ENCODE measurements around the gene PHF10. TPM values are rescaled to one million over a fixed set of nuclear protein-coding genes. Genes with fewer than 3 reads are reported as not detected.
A peak's percentile ranks its signal among the peaks of the same experiment; 100 is the strongest.

PHF10 gene
- total RNA-seq, 1 donor from 2014 or later, result 89.3 TPM

- peaks cover 19% of the 10 kb centered on the region for H3K36me3 Mint-ChIP-seq (ENCODE audit: low read depth)
These were observed 35.0 kb downstream of the PHF10 start for GRCh38 chr6:169689287-169689686.

DNA sequence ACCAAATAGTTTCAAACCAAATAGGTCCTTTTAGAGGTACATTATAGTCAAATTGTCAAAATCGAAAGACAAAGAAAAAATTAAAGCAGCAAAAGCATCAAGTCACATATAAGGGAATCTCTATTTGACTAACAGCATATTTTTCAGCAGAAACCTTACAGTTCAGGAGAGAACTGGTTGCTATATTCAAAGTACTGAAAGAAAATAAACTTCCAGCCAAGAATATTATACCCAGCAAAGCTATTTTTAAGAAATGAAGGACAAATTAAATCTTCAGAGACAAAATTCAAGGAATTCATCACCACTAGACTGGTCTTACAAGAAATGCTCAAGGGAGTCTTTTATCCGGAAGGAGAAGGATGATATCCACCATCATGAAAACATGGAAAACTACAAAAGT, 38.4 kb downstream of the PHF10 start:
- H3K27ac Mint-ChIP-seq, result no peak overlapping the region
- no peak overlapping the region for H3K4me3 Mint-ChIP-seq
- intact Hi-C loops (cut with micrococcal nuclease), result no loop called here
- no peak for DNase-seq (ENCODE audit: low spot score)
- H3K9me3 Mint-ChIP-seq, result peaks cover 16% of the 10 kb centered on the region
- H3K27me3 Mint-ChIP-seq (ENCODE audit: insufficient read depth), result no peaks in the 10 kb centered on the region
- H3K36me3 Mint-ChIP-seq (ENCODE audit: low read depth), result peaks cover 19% of the 10 kb centered on the region
- peaks cover 6% of the 10 kb centered on the region for H3K4me1 Mint-ChIP-seq (ENCODE audit: low read depth)

More at GRCh38 chr6:169689287-169689686, 35.0 kb downstream of the PHF10 start:
- Mint-ChIP-seq H3K4me3 (no peak overlapping the region), H3K4me1 (ENCODE audit: low read depth) (no peaks in the 10 kb centered on the region), H3K9me3 (peaks cover 16% of the 10 kb centered on the region), H3K27me3 (ENCODE audit: insufficient read depth) (no peaks in the 10 kb centered on the region), H3K27ac (no peak overlapping the region)
- DNase-seq (ENCODE audit: low spot score), result no peak
- intact Hi-C loops (cut with micrococcal nuclease), result no loop called here

GRCh38 chr6:169684056-169684455, 40.2 kb downstream of the PHF10 start:
- peaks cover 19% of the 10 kb centered on the region for H3K36me3 Mint-ChIP-seq (ENCODE audit: low read depth)
- DNase-seq (ENCODE audit: low spot score), result no peak
- no peak overlapping the region for H3K27ac Mint-ChIP-seq
- peaks cover 16% of the 10 kb centered on the region for H3K9me3 Mint-ChIP-seq
- no peaks in the 10 kb centered on the region for H3K27me3 Mint-ChIP-seq (ENCODE audit: insufficient read depth)
- H3K4me1 Mint-ChIP-seq (ENCODE audit: low read depth), result peaks cover 6% of the 10 kb centered on the region
- H3K4me3 Mint-ChIP-seq, result no peak overlapping the region
- intact Hi-C loops (cut with micrococcal nuclease), result no loop called here

- Mint-ChIP-seq H3K36me3 (ENCODE audit: low read depth) (no peaks in the 10 kb centered on the region), H3K27me3 (ENCODE audit: insufficient read depth) (no peaks in the 10 kb centered on the region), H3K9me3 (no peaks in the 10 kb centered on the region), H3K4me1 (ENCODE audit: low read depth) (peaks cover 3% of the 10 kb centered on the region), H3K27ac (no peak overlapping the region), H3K4me3 (no peak overlapping the region)
- intact Hi-C loops (cut with micrococcal nuclease), result no loop called here
- DNase-seq (ENCODE audit: low spot score), result no peak
These were observed 46.0 kb downstream of the PHF10 start for GRCh38 chr6:169678342-169678741.

DNA sequence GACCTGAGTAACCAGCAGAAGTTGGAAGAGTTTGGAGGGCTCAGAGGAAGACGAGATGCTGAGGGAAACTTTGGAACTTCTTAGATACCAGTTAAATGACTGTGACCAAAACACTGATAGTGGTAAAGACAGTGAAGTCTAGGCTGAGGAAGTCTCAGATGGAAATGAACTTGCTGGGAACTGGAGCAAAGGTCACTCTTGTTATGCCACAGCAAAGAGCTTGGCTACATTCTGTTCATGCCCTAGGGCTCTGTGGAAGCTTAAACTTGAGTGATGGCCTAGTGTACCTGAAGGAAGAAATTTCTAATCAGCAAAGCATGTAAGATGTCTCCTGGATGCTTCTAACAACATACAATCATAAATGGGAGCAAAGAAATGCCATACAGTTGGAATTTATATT, 47.2 kb downstream of the PHF10 start:
- no peak for DNase-seq (ENCODE audit: low spot score)
- H3K36me3 Mint-ChIP-seq (ENCODE audit: low read depth), result no peaks in the 10 kb centered on the region
- no peaks in the 10 kb centered on the region for H3K4me1 Mint-ChIP-seq (ENCODE audit: low read depth)
- no peaks in the 10 kb centered on the region for H3K27me3 Mint-ChIP-seq (ENCODE audit: insufficient read depth)
- no peaks in the 10 kb centered on the region for H3K9me3 Mint-ChIP-seq
- H3K27ac Mint-ChIP-seq, result no peak overlapping the region
- intact Hi-C loops (cut with micrococcal nuclease), result no loop called here
- H3K4me3 Mint-ChIP-seq, result no peak overlapping the region

- no peak for DNase-seq (ENCODE audit: low spot score)
- H3K36me3 Mint-ChIP-seq (ENCODE audit: low read depth), result no peaks in the 10 kb centered on the region
- H3K4me1 Mint-ChIP-seq (ENCODE audit: low read depth), result no peaks in the 10 kb centered on the region
- intact Hi-C loops (cut with micrococcal nuclease), result no loop called here
- no peaks in the 10 kb centered on the region for H3K9me3 Mint-ChIP-seq
- no peaks in the 10 kb centered on the region for H3K27me3 Mint-ChIP-seq (ENCODE audit: insufficient read depth)
- H3K27ac Mint-ChIP-seq, result no peak overlapping the region
- no peak overlapping the region for H3K4me3 Mint-ChIP-seq
These were observed 49.3 kb downstream of the PHF10 start for GRCh38 chr6:169675011-169675410.

- Mint-ChIP-seq H3K9me3 (no peaks in the 10 kb centered on the region), H3K27me3 (ENCODE audit: insufficient read depth) (no peaks in the 10 kb centered on the region)
These were observed 52.7 kb downstream of the PHF10 start for GRCh38 chr6:169671563-169671962.

DNA sequence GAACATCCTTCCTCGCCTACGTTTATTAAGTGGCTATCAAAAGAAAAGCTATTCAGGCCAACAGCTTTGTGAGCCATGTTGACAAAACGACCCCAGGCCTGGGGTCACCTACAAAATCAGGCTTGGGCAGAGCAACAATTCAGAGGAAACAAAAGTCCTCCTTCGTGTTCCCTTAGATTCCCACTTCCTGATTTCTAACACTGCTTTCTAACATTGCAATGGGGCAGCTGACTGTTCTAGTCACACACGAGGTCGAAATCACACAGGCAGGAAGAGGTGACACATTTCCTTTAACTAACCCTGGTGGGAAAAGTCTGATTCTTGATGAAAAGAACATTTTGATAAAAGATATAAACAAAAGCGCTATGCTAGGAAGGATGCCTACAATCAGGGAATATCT, 54.4 kb downstream of the PHF10 start:
- no peaks in the 10 kb centered on the region for H3K4me1 Mint-ChIP-seq (ENCODE audit: low read depth)
- no peak overlapping the region for H3K27ac Mint-ChIP-seq
- H3K27me3 Mint-ChIP-seq (ENCODE audit: insufficient read depth), result no peaks in the 10 kb centered on the region
- intact Hi-C loops (cut with micrococcal nuclease), result no loop called here
- H3K9me3 Mint-ChIP-seq, result no peaks in the 10 kb centered on the region
- no peaks in the 10 kb centered on the region for H3K36me3 Mint-ChIP-seq (ENCODE audit: low read depth)
- no peak for DNase-seq (ENCODE audit: low spot score)
- H3K4me3 Mint-ChIP-seq, result no peak overlapping the region

More at GRCh38 chr6:169671563-169671962, 52.7 kb downstream of the PHF10 start:
- H3K27ac Mint-ChIP-seq, result no peak overlapping the region
- no peaks in the 10 kb centered on the region for H3K4me1 Mint-ChIP-seq (ENCODE audit: low read depth)
- no peaks in the 10 kb centered on the region for H3K36me3 Mint-ChIP-seq (ENCODE audit: low read depth)
- H3K4me3 Mint-ChIP-seq, result no peak overlapping the region
- intact Hi-C loops (cut with micrococcal nuclease), result no loop called here
- no peak for DNase-seq (ENCODE audit: low spot score)

DNA sequence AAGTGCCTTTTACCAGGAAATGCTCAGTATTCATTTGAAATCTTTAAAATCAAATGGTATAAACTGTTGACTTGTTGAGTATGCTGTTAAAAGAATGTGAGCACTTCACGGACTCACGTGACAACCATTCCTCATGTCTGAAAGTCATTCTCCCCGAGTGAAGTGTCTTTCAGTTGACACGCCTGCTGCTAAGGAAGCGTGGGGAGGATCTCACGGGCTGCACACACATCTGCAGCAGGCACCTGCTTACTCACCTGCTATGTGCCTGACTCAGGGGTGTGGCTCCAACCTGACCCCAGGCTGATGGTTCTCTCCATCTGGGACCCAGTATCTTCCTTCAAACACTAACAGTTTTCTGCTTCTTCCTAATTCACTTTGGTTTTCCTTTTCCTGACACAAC, 55.2 kb downstream of the PHF10 start:
- Mint-ChIP-seq H3K27ac (no peak overlapping the region), H3K27me3 (ENCODE audit: insufficient read depth) (no peaks in the 10 kb centered on the region), H3K9me3 (no peaks in the 10 kb centered on the region), H3K4me3 (no peak overlapping the region), H3K36me3 (ENCODE audit: low read depth) (no peaks in the 10 kb centered on the region), H3K4me1 (ENCODE audit: low read depth) (no peaks in the 10 kb centered on the region)
- DNase-seq (ENCODE audit: low spot score), result no peak
- intact Hi-C loops (cut with micrococcal nuclease), result no loop called here

DNA sequence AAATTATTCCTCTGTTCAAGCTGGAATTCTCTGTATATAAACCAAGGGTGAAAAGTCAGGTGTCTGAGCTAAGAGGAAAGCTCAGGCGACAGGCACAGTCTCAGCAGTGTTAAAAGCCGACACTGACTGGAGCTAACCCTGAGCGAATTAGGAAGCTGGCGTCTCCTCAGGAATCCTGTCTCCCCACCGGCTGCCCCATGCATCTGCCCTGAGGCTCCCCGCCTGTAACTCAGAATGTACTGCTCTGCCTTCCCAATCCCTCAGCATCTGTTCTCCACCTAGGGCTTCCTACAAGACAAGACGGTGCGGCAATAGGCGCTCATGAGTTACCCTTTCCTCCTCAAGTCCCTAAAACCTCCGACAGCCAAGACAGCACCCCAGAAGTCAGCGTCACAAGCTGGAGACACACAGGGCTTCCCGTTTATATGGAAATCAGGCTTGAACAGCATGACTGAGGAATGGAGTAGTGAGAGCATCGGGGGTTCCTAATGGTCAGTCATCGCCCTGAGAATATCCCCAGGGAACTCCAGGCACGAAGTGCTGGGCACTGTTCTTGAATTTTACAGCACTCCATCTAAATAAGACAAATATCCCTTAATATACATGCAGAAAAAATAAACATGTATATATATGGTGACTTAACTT, 56.0 kb downstream of the PHF10 start:
- intact Hi-C loops (cut with micrococcal nuclease), result no loop called here
- H3K4me1 Mint-ChIP-seq (ENCODE audit: low read depth), result no peaks in the 10 kb centered on the region
- no peaks in the 10 kb centered on the region for H3K36me3 Mint-ChIP-seq (ENCODE audit: low read depth)
- H3K27me3 Mint-ChIP-seq (ENCODE audit: insufficient read depth), result no peaks in the 10 kb centered on the region
- DNase-seq (ENCODE audit: low spot score), result no peak
- no peak overlapping the region for H3K4me3 Mint-ChIP-seq
- H3K27ac Mint-ChIP-seq, result no peak overlapping the region
- H3K9me3 Mint-ChIP-seq, result no peaks in the 10 kb centered on the region

- no peak overlapping the region for H3K27ac Mint-ChIP-seq
- DNase-seq (ENCODE audit: low spot score), result no peak
- H3K27me3 Mint-ChIP-seq (ENCODE audit: insufficient read depth), result no peaks in the 10 kb centered on the region
- H3K36me3 Mint-ChIP-seq (ENCODE audit: low read depth), result no peaks in the 10 kb centered on the region
- no peak overlapping the region for H3K4me3 Mint-ChIP-seq
- H3K4me1 Mint-ChIP-seq (ENCODE audit: low read depth), result no peaks in the 10 kb centered on the region
- intact Hi-C loops (cut with micrococcal nuclease), result no loop called here
- H3K9me3 Mint-ChIP-seq, result no peaks in the 10 kb centered on the region
These were observed 56.6 kb downstream of the PHF10 start for GRCh38 chr6:169667716-169668115.

GRCh38 chr6:169666441-169666840, 57.9 kb downstream of the PHF10 start:
- Mint-ChIP-seq H3K36me3 (ENCODE audit: low read depth) (no peaks in the 10 kb centered on the region), H3K27me3 (ENCODE audit: insufficient read depth) (no peaks in the 10 kb centered on the region), H3K4me1 (ENCODE audit: low read depth) (no peaks in the 10 kb centered on the region), H3K27ac (peak overlapping the region; percentile 55), H3K9me3 (no peaks in the 10 kb centered on the region), H3K4me3 (no peak overlapping the region)
- intact Hi-C loops (cut with micrococcal nuclease), result no loop called here
- DNase-seq (ENCODE audit: low spot score), result no peak

DNA sequence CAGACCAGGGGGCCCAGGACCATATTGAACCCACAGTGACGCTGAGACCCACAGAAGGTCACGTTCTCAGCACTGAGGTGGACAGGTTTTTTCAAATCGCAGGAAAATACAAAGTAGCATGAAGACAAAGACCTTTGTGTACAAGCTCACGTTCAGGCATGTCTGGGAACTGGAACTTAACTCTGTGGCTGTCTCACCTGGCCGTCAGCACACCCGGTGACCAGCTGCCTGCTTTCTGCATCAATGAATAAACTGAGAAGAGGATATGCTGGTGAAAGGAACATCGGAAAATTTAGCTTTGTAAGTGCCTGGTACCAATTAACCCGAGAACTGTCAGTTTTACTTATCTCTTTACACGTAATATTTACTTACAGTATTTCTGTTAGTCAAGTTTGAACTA, 59.0 kb downstream of the PHF10 start:
- H3K27me3 Mint-ChIP-seq (ENCODE audit: insufficient read depth), result no peaks in the 10 kb centered on the region
- no peak overlapping the region for H3K4me3 Mint-ChIP-seq
- no peaks in the 10 kb centered on the region for H3K4me1 Mint-ChIP-seq (ENCODE audit: low read depth)
- no peak overlapping the region for H3K27ac Mint-ChIP-seq
- H3K9me3 Mint-ChIP-seq, result no peaks in the 10 kb centered on the region
- intact Hi-C loops (cut with micrococcal nuclease), result no loop called here
- no peak for DNase-seq (ENCODE audit: low spot score)
- H3K36me3 Mint-ChIP-seq (ENCODE audit: low read depth), result no peaks in the 10 kb centered on the region

- intact Hi-C loops (cut with micrococcal nuclease), result no loop called here
- no peak for DNase-seq (ENCODE audit: low spot score)
- no peaks in the 10 kb centered on the region for H3K36me3 Mint-ChIP-seq (ENCODE audit: low read depth)
- H3K4me1 Mint-ChIP-seq (ENCODE audit: low read depth), result no peaks in the 10 kb centered on the region
- H3K27ac Mint-ChIP-seq, result no peak overlapping the region
- H3K27me3 Mint-ChIP-seq (ENCODE audit: insufficient read depth), result no peaks in the 10 kb centered on the region
- H3K9me3 Mint-ChIP-seq, result no peaks in the 10 kb centered on the region
- no peak overlapping the region for H3K4me3 Mint-ChIP-seq
These were observed 60.1 kb downstream of the PHF10 start for GRCh38 chr6:169664227-169664626.
